K562 (cell line): Measurements from ENCODE around the gene CDCP1. TPM values are rescaled to one million over a fixed set of nuclear protein-coding genes. Genes with fewer than 3 reads are reported as not detected.

Experiments
- ATAC-seq: fragments of 200-7000 bp; cut with Tn5 transposase; 3 replicates; pipeline ENCODE4 v1.9.1; 2020; ENCODE audit warnings: moderate library complexity
- BruUV-seq: library from RNA; stranded (reverse); fragments of 400-500 nt; replicated peaks from 2 replicates; lab custom pipeline; 2021; lab: Mats Ljungman, UMichigan
- CTCF ChIA-PET: fragments of 300-600 bp; formaldehyde crosslinking; extraction: SDS; loops from one replicate; lab custom pipeline; 2021; ENCODE audit warnings: low intra/inter-chr PET ratio; lab: Yijun Ruan, JAX
- POLR2A ChIA-PET: fragments of 300-600, 350-650 bp; sonication (Branson Sonifier 250); formaldehyde crosslinking; extraction: SDS; loops from one replicate; lab custom pipeline; 2021; ENCODE audit warnings: antibody characterized with exemption, inconsistent platforms; lab: Yijun Ruan, JAX
- DNase-seq, 4 experiments: peaks; one replicate each; pipeline versions ENCODE4 v3.0.0 to v3.0.0-alpha.2; 2011 to 2018; ENCODE audit warnings: low spot score in 3 of 4, mixed read lengths in 3 of 4; ENCODE audit errors: extremely low read depth in 1 of 4
- FAIRE-seq: peaks from 2 replicates; lab custom pipeline; 2011; peaks lifted over from hg19 to GRCh38; lab: Jason Lieb, UNC
- H2AFZ ChIP-seq: 2 replicates; pipeline ENCODE4 v1.6.0; 2011; ENCODE audit warnings: low read depth, low read length, control low read depth, inconsistent platforms
- H3K27ac ChIP-seq: fragments of 200-600 bp; 3 replicates; pipeline ENCODE4 v1.8.0; 2011; ENCODE audit warnings: low read depth, mild to moderate bottlenecking, control low read depth, inconsistent platforms, low read length, moderate library complexity, mixed read lengths; ENCODE audit errors: extremely low read depth
- H3K27me3 ChIP-seq, 2 experiments: fragments of 300-600 bp in 1 of 2; 2 replicates in 1 of 2; 3 replicates in 1 of 2; pipeline versions ENCODE4 v1.6.0 to v1.8.0; 2011; ENCODE audit warnings: inconsistent platforms in 2 of 2, low read length in 2 of 2, mild to moderate bottlenecking in 1 of 2, mixed read lengths in 1 of 2, moderate library complexity in 1 of 2; ENCODE audit not compliant: control insufficient read depth in 2 of 2, insufficient read depth in 2 of 2
- H3K36me3 ChIP-seq: fragments of 300-600 bp; 3 replicates; pipeline ENCODE4 v1.8.0; 2011; ENCODE audit warnings: mild to moderate bottlenecking, low read length, inconsistent platforms; ENCODE audit not compliant: control insufficient read depth, insufficient read depth
- H3K4me1 ChIP-seq, 2 experiments: fragments of 200-600 bp in 1 of 2; replicated peaks in 1 of 2; 2 replicates in 1 of 2; 3 replicates in 1 of 2; pipeline versions ENCODE4 v1.5.1 to v1.8.0; 2011; ENCODE audit warnings: inconsistent platforms in 2 of 2, low read length in 2 of 2, mild to moderate bottlenecking in 1 of 2, mixed read lengths in 1 of 2, moderate library complexity in 1 of 2; ENCODE audit not compliant: control insufficient read depth in 2 of 2, insufficient read depth in 2 of 2
- H3K4me2 ChIP-seq: 2 replicates; pipeline ENCODE4 v1.6.1; 2011; ENCODE audit warnings: low read length, control low read depth, inconsistent platforms, mixed read lengths; ENCODE audit not compliant: insufficient read depth
- H3K4me3 ChIP-seq: fragments of 200-600 bp; sonication (generic), shearing (Covaris generic); 2 replicates; pipeline ENCODE4 v1.5.1; 2016; ENCODE audit warnings: control low read depth, inconsistent platforms
- H3K79me2 ChIP-seq: fragments of 200-600 bp; 3 replicates; pipeline ENCODE4 v1.8.0; 2011; ENCODE audit warnings: low read length, inconsistent platforms; ENCODE audit not compliant: control insufficient read depth, insufficient read depth
- H3K9ac ChIP-seq, 2 experiments: 2 replicates each; pipeline versions ENCODE4 v1.6.0 to v1.6.1; 2011; ENCODE audit warnings: low read depth in 2 of 2, low read length in 2 of 2, control low read depth in 1 of 2, inconsistent platforms in 1 of 2, mild to moderate bottlenecking in 1 of 2, mixed read lengths in 1 of 2; ENCODE audit not compliant: insufficient read depth in 1 of 2
- H3K9me1 ChIP-seq: one replicate; pipeline ENCODE4 v1.6.0; 2011; ENCODE audit warnings: inconsistent platforms, mild to moderate bottlenecking, low read length, moderate library complexity; ENCODE audit not compliant: control insufficient read depth, insufficient read depth
- H3K9me3 ChIP-seq: replicated peaks from 2 replicates; pipeline ENCODE4 v1.5.1; 2011; ENCODE audit warnings: low read depth, low read length, inconsistent platforms; ENCODE audit not compliant: control insufficient read depth, insufficient read depth
- H4K20me1 ChIP-seq: replicated peaks from 2 replicates; pipeline ENCODE4 v1.6.1; 2011; ENCODE audit warnings: low read length, inconsistent platforms, mixed read lengths; ENCODE audit not compliant: control insufficient read depth, insufficient read depth
- ARID1B ChIP-seq: fragments of 450-650 bp; IDR thresholded peaks from 2 replicates; pipeline ENCODE4 v1.6.1; 2016; ENCODE audit warnings: antibody characterized with exemption, mild to moderate bottlenecking, inconsistent platforms
- ETV1 ChIP-seq: fragments of 450-650 bp; conservative IDR thresholded peaks from 2 replicates; pipeline ENCODE4 v1.6.1; 2016; ENCODE audit warnings: missing genetic modification characterization, control low read depth, low read depth, missing compliant biosample characterization
- FOXA1 ChIP-seq: fragments of 450-650 bp; IDR thresholded peaks from 2 replicates; pipeline ENCODE4 v1.6.1; 2016; ENCODE audit warnings: mild to moderate bottlenecking, borderline replicate concordance
- FOXP4 ChIP-seq: sonication (generic); formaldehyde crosslinking; IDR thresholded peaks from 2 replicates; pipeline ENCODE4 v1.8.0; 2022; ENCODE audit warnings: mild to moderate bottlenecking, missing genetic modification reagents, borderline replicate concordance
- GTF2E2 ChIP-seq: fragments of 200-800 bp; sonication (Bioruptor generic); IDR thresholded peaks from 2 replicates; pipeline ENCODE4 v1.6.1; 2016; ENCODE audit warnings: missing genetic modification characterization, missing compliant biosample characterization
- KHSRP ChIP-seq: fragments of 450-650 bp; IDR thresholded peaks from 2 replicates; pipeline ENCODE4 v1.6.1; 2017
- PHF21A ChIP-seq: fragments of 450-650 bp; IDR thresholded peaks from 2 replicates; pipeline ENCODE4 v1.6.1; 2017; ENCODE audit warnings: low read depth, borderline replicate concordance
- POLR3A ChIP-seq: IDR thresholded peaks from 2 replicates; pipeline ENCODE4 v1.6.1; 2011; ENCODE audit warnings: borderline replicate concordance, mild to moderate bottlenecking, moderate library complexity; ENCODE audit not compliant: insufficient read length, insufficient read depth; ENCODE audit errors: extremely low read depth
- SREBF1 ChIP-seq: fragments of 150-350 bp; IDR thresholded peaks from 2 replicates; pipeline ENCODE4 v1.6.1; 2014; ENCODE audit warnings: antibody characterized with exemption, low read depth, low read length, borderline replicate concordance
- ZNF140 ChIP-seq: fragments of 250-450 bp; sonication (Bioruptor Pico); IDR thresholded peaks from 2 replicates; pipeline ENCODE4 v1.8.0; 2021; ENCODE audit warnings: moderate library complexity, mild to moderate bottlenecking, inconsistent platforms
- ZNF592 ChIP-seq: fragments of 450-650 bp; IDR thresholded peaks from 2 replicates; pipeline ENCODE4 v1.6.1; 2017; ENCODE audit warnings: antibody characterized with exemption, mild to moderate bottlenecking
- WGBS: fragments of 100-300 bp; shearing (Covaris generic); methylation state at CpG from one replicate; pipeline ENCODE4 v1.1.6; 2016; ENCODE audit warnings: low coverage, mixed read lengths; ENCODE audit not compliant: insufficient coverage; ENCODE audit errors: missing lambda C conversion rate; 5-methylcytosine and 5-hydroxymethylcytosine counted together
- in situ Hi-C: fragments of 300-500 bp; cut with MboI; formaldehyde crosslinking; loops from 4 replicates; pipeline ENCODE4 v1.15.0; 2018; ENCODE audit warnings: inconsistent platforms, mixed read lengths
- intact Hi-C: fragments of 100-400 bp; cut with micrococcal nuclease; formaldehyde crosslinking; loops from 2 replicates; pipeline ENCODE4 v1.14.2; 2022
- polyA plus RNA-seq, 8 experiments: library from polyadenylated mRNA; depleted of rRNA in 4 of 8; stranded (reverse) in 5 of 8; unstranded in 3 of 8; fragments of >200 nt; fragmentation: Nextera tagmentation in 2 of 8; fragmentation: Illumina TruSeq in 1 of 8; extraction: Ambion mirVana in 2 of 8; extraction: Trizol in 1 of 8; gene quantifications; 2 replicates each; pipeline versions ENCODE4 v1.2.1 to v1.2.3, GENCODE V29; 2011 to 2014; ENCODE audit warnings: inconsistent platforms in 1 of 8, missing spikeins in 1 of 8
- total RNA-seq, 7 experiments: library from RNA; depleted of rRNA in 6 of 7; stranded (reverse); fragments of >200 nt in 6 of 7; fragmentation: Illumina TruSeq in 2 of 7; extraction: Trizol in 2 of 7; gene quantifications; 2 replicates each; pipeline versions ENCODE4 v1.2.1 to v1.2.3, GENCODE V29; 2011 to 2021; ENCODE audit warnings: low replicate concordance in 1 of 7
- TF ChIP-seq, protein P1 (sequence below): fragments of 250-450 bp; sonication (Bioruptor Pico); IDR thresholded peaks from 2 replicates; pipeline ENCODE4 v1.5.0; 2020; ENCODE audit warnings: mild to moderate bottlenecking, borderline replicate concordance

CDCP1 gene
- total and polyA plus RNA-seq, 9 of the 15 experiments (the other 6 are each of a cell fraction or from before 2014, with no cell fraction given): 3.9 to 16.4 (median 5.2) TPM

GRCh38 chr3:45169125-45169904 is 23.1 kb upstream of the CDCP1 start:
- peaks cover 12 to 59% of the 10 kb centered on the region in 2 experiments for H3K4me1 ChIP-seq
- no TSS peak for BruUV-seq
- peaks cover 4% of the 10 kb centered on the region for H3K9me1 ChIP-seq
- H3K4me2 ChIP-seq: no peak overlapping the region
- H3K27ac ChIP-seq: peak overlapping the region; percentile 27; the same call in 1 of the 3 replicates
- CTCF ChIA-PET: interaction anchor here (1.5 kb wide), 1 partner anchor 131 kb away, joined by 3 read pairs; no protein-coding TSS in a partner anchor
- POLR2A ChIA-PET: interaction anchor here (0.8 to 1.1 kb wide), 3 partner anchors 15 to 104 kb away, joined by 3 to 4 read pairs (median 3); no protein-coding TSS in a partner anchor
- H3K4me3 ChIP-seq: no peak overlapping the region
- in situ Hi-C loops (no loop called here), intact Hi-C loops (no loop called here)
- peak overlapping the region in 1 of 2 experiments; percentile 11; a peak in 1 of 4 replicates for H3K9ac ChIP-seq
- FAIRE-seq: no peak
- no peaks in the 10 kb centered on the region for H4K20me1 ChIP-seq
- no peak for ATAC-seq
- 46% methylated on average over 12 of the region's 12 CpGs for WGBS
- peaks cover 10% of the 10 kb centered on the region for H3K9me3 ChIP-seq
- peak in 1 of 4 experiments; percentile 65 for DNase-seq
- no peaks in the 10 kb centered on the region for H3K79me2 ChIP-seq
- H3K27me3 ChIP-seq: no peaks in the 10 kb centered on the region
- peak overlapping the region; percentile 70 for H2AFZ ChIP-seq
- no peaks in the 10 kb centered on the region for H3K36me3 ChIP-seq
- TF ChIP-seq GTF2E2 (tag): no peak
- 0 out of 2 replicates have a peak, but pooled peaks have one; percentile 30 for TF ChIP-seq ARID1B
- no peak for TF ChIP-seq POLR3A
- TF ChIP-seq ZNF592: peak; percentile 43; the same call in 1 of the 2 replicates
- TF ChIP-seq KHSRP: no peak
- TF ChIP-seq, protein P1, sequence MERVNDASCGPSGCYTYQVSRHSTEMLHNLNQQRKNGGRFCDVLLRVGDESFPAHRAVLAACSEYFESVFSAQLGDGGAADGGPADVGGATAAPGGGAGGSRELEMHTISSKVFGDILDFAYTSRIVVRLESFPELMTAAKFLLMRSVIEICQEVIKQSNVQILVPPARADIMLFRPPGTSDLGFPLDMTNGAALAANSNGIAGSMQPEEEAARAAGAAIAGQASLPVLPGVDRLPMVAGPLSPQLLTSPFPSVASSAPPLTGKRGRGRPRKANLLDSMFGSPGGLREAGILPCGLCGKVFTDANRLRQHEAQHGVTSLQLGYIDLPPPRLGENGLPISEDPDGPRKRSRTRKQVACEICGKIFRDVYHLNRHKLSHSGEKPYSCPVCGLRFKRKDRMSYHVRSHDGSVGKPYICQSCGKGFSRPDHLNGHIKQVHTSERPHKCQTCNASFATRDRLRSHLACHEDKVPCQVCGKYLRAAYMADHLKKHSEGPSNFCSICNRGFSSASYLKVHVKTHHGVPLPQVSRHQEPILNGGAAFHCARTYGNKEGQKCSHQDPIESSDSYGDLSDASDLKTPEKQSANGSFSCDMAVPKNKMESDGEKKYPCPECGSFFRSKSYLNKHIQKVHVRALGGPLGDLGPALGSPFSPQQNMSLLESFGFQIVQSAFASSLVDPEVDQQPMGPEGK: no peak
- no peak for TF ChIP-seq ZNF140
- no peak for TF ChIP-seq FOXA1
- TF ChIP-seq FOXP4 (CRISPR knock-in tag): no peak
- no peak for TF ChIP-seq ETV1
- TF ChIP-seq SREBF1: no peak
- TF ChIP-seq PHF21A: no peak
